Measurements from ENCODE around the gene LINC00237.

The LINC00237 gene

DNA sequence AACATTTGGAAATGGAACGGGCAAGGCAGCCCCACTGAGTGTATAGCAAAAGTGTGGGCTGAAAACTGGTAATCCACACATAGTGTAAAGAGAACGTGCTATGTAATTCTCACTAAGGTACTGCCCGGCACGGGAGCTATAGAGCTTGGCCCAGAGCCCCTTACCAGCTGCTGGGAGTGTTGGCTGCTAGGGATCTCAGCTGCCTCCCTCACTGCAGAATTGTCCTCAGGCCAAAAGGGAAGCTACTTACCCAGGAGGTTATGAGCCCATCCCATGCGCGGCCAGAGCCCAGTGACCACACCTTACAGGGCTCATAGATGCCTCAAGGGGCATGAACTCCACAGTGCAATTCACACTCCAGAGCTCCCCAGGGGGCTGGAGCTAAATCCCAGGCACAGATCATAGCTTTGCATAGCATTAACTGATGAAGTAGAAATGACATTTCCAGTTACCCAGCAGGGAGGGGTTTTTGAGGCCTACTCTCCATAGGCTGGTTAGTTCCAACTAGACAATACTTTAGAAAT lies 56.8 kb downstream of the LINC00237 start:
- no peak for DNase-seq

DNA sequence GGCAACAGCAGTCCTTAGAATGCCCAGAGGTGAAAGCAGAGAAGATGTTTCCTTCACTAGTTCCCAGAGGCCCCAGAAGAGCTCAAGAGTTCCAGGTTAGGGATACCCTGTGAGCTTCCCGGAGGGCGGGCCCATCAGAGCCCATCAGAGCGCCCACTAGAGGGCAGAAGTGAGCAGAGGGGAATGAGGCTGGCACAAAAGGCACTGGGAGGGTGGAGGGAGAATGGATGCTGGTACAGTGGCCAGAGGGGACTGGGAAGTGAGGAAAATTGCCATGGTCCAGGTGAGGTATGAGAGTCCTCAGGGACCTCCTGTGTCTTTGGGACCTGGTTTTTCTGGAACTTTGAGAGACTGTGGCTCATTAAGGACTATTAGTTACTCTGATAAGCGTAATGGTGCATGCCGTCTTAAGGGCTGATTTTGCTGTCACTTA lies 57.3 kb downstream of the LINC00237 start:
- DNase-seq, result peak in 10 of 56 donors; percentile 3 to 39 (median 8)

DNA sequence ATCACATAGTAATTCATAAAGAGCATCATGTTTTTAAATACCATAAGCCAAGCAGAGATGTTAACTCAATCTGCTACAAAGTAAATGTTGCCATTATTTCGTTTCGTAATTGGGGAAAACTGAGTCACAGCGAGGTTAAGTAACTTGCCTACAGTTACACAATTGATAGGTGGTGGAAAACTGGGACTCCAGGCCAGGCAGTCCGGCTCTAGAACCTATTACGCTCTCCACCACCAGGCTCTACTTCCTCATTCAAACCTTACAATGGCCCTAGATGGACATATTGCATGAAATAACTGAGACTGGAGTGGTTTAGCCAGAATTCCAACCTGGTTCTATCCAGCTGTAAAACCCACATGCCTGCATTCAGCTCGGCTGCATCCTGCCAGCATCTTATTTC lies 58.2 kb downstream of the LINC00237 start:
- no peak for DNase-seq

DNA sequence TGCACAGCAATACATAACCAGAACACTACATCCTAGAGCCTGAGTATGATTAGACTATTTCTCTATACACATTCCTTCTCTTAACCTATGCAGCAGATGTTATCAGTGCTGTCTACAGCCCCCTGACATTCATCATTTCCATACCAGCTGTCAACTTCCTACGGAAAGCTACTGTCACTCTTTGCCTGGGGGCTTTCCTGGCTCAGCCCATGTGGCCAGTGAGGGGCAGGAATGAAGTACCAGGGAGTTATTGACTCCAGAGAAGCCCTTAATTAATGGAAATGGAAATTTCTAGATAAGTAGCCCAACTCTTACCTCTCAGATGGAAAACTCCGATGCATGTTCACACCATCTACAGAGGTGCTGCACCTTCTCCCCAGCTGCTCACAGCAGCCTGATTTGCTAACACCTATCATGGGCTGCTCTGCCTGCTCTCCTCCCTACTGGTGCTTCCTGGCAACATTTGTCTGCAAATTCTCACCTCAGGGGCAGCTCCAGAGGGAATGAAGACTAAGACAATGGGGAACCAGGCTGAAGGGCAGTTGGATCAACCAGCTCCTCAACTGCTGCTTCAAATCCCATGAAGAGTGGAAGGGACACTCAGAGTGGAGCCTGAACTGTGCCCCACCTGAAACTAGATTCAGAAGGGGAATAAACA lies 59.6 kb downstream of the LINC00237 start:
- no peak for DNase-seq
